GM12878 (cell line): ENCODE measurements around the gene ANKRD11. TPM values are rescaled to one million over a fixed set of nuclear protein-coding genes. Genes with fewer than 3 reads are reported as not detected.

Experiments
- ATAC-seq: fragments of 200-7000 bp; cut with Tn5 transposase; 3 replicates; pipeline ENCODE4 v1.9.1; 2020; ENCODE audit warnings: mild to moderate bottlenecking, moderate library complexity
- BruUV-seq: library from RNA; stranded (reverse); fragments of 400-500 nt; replicated peaks from 2 replicates; lab custom pipeline; 2021; lab: Mats Ljungman, UMichigan
- CTCF ChIA-PET: fragments of 300-600 bp; sonication (Branson Sonifier 250); formaldehyde crosslinking; extraction: SDS; loops from one replicate; lab custom pipeline; 2021; ENCODE audit warnings: inconsistent platforms; lab: Yijun Ruan, JAX
- POLR2A ChIA-PET: fragments of 350-600 bp; formaldehyde crosslinking; extraction: SDS; loops from one replicate; lab custom pipeline; 2021; ENCODE audit warnings: inconsistent platforms; lab: Charles Lee
- RAD21 ChIA-PET: fragments of 300-600 bp; sonication (Branson Sonifier 250); formaldehyde crosslinking; loops from one replicate; lab custom pipeline; 2023; ENCODE audit warnings: antibody characterized with exemption; ENCODE audit not compliant: unreplicated experiment; lab: Charles Lee
- SMC1A ChIA-PET: fragments of 300-600 bp; sonication (Branson Sonifier 250); formaldehyde crosslinking; loops from one replicate; lab custom pipeline; 2023; ENCODE audit not compliant: unreplicated experiment, uncharacterized antibody; lab: Charles Lee
- DNase-seq: peaks from one replicate; pipeline ENCODE4 v3.0.0-alpha.2; 2011; ENCODE audit warnings: low read depth, low spot score
- FAIRE-seq: peaks from 3 replicates; lab custom pipeline; 2011; peaks lifted over from hg19 to GRCh38; lab: Jason Lieb, UNC
- H2AFZ ChIP-seq: 2 replicates; pipeline ENCODE4 v1.6.0; 2011; ENCODE audit warnings: low read depth, low read length, control low read depth; ENCODE audit not compliant: control insufficient read depth
- H3K27ac ChIP-seq: 2 replicates; pipeline ENCODE4 v1.5.1; 2011; ENCODE audit warnings: control low read depth; ENCODE audit not compliant: control insufficient read depth, insufficient read depth
- H3K27me3 ChIP-seq, 2 experiments: replicated peaks in 1 of 2; 2 replicates each; pipeline versions ENCODE4 v1.6.0 to v1.6.1; 2011; ENCODE audit warnings: low read length in 1 of 2; ENCODE audit not compliant: control insufficient read depth in 2 of 2, insufficient read depth in 2 of 2
- H3K36me3 ChIP-seq, 2 experiments: 2 replicates each; pipeline ENCODE4 v1.5.1; 2011; ENCODE audit warnings: low read length in 1 of 2; ENCODE audit not compliant: control insufficient read depth in 2 of 2, insufficient read depth in 2 of 2
- H3K4me1 ChIP-seq: 2 replicates; pipeline ENCODE4 v1.6.1; 2011; ENCODE audit warnings: mild to moderate bottlenecking, low read length, moderate library complexity, mixed read lengths; ENCODE audit not compliant: control insufficient read depth, insufficient read depth
- H3K4me2 ChIP-seq: 2 replicates; pipeline ENCODE4 v1.6.0; 2011; ENCODE audit warnings: control low read depth; ENCODE audit not compliant: control insufficient read depth, insufficient read depth
- H3K4me3 ChIP-seq: fragments of 200-600 bp; sonication (generic); 2 replicates; pipeline ENCODE4 v1.5.1; 2016
- H3K79me2 ChIP-seq: 2 replicates; pipeline ENCODE4 v1.6.0; 2011; ENCODE audit warnings: low read length; ENCODE audit not compliant: control insufficient read depth, insufficient read depth
- H3K9ac ChIP-seq: 2 replicates; pipeline ENCODE4 v1.8.0; 2011; ENCODE audit warnings: low read length, control low read depth, mixed read lengths; ENCODE audit not compliant: control insufficient read depth, insufficient read depth
- H3K9me3 ChIP-seq: replicated peaks from 3 replicates; pipeline ENCODE4 v1.5.1; 2011; ENCODE audit warnings: mild to moderate bottlenecking, low read length; ENCODE audit not compliant: control insufficient read depth, insufficient read depth
- H4K20me1 ChIP-seq: 2 replicates; pipeline ENCODE4 v1.6.0; 2011; ENCODE audit not compliant: control insufficient read depth, insufficient read depth
- CHD2 ChIP-seq: IDR thresholded peaks from 2 replicates; pipeline ENCODE4 v1.6.1; 2011; ENCODE audit warnings: low read depth, low read length, improper control_type of control experiment, borderline replicate concordance
- FOXK2 ChIP-seq: fragments of 450-650 bp; IDR thresholded peaks from 2 replicates; pipeline ENCODE4 v1.6.1; 2017; ENCODE audit warnings: mild to moderate bottlenecking, moderate library complexity
- IKZF1 ChIP-seq: fragments of 450-650 bp; conservative IDR thresholded peaks from 2 replicates; pipeline ENCODE4 v1.6.1; 2017; ENCODE audit warnings: antibody characterized with exemption, mild to moderate bottlenecking
- MTA2 ChIP-seq: fragments of 450-650 bp; IDR thresholded peaks from 2 replicates; pipeline ENCODE4 v1.6.1; 2016; ENCODE audit warnings: low read depth, mild to moderate bottlenecking, moderate library complexity
- NBN ChIP-seq: fragments of 450-650 bp; IDR thresholded peaks from 2 replicates; pipeline ENCODE4 v1.6.1; 2016
- NFXL1 ChIP-seq: fragments of 450-650 bp; IDR thresholded peaks from 2 replicates; pipeline ENCODE4 v1.6.1; 2017; ENCODE audit warnings: antibody characterized with exemption, mild to moderate bottlenecking, borderline replicate concordance
- POLR2A ChIP-seq: IDR thresholded peaks from 2 replicates; pipeline ENCODE4 v1.6.1; 2011; ENCODE audit warnings: low read depth, mild to moderate bottlenecking, low read length
- POLR2AphosphoS2 ChIP-seq: IDR thresholded peaks from 2 replicates; pipeline ENCODE4 v1.6.1; 2011; ENCODE audit warnings: low read depth, mild to moderate bottlenecking, low read length, improper control_type of control experiment, moderate library complexity
- POLR2AphosphoS5 ChIP-seq: IDR thresholded peaks from 2 replicates; pipeline ENCODE4 v1.6.1; 2011; ENCODE audit warnings: mild to moderate bottlenecking, low read length, inconsistent platforms
- RCOR1 ChIP-seq: conservative IDR thresholded peaks from 2 replicates; pipeline ENCODE4 v1.6.1; 2012; ENCODE audit warnings: low read depth, low read length, improper control_type of control experiment
- SPI1 ChIP-seq: IDR thresholded peaks from 2 replicates; pipeline ENCODE4 v1.6.1; 2011; ENCODE audit warnings: low read depth, mild to moderate bottlenecking, low read length, moderate library complexity, borderline replicate concordance; ENCODE audit not compliant: insufficient read depth
- WGBS: methylation state at CpG from one replicate; pipeline ENCODE4 v1.1.6; 2016; ENCODE audit warnings: low lambda C conversion rate; ENCODE audit not compliant: insufficient replicate concordance, insufficient coverage; ENCODE audit errors: missing lambda C conversion rate; 5-methylcytosine and 5-hydroxymethylcytosine counted together
- in situ Hi-C: fragments of 300-500 bp; cut with MboI; formaldehyde crosslinking; loops from 9 replicates; pipeline ENCODE4 v1.14.3; 2018; ENCODE audit warnings: mixed read lengths
- intact Hi-C: fragments of 100-400 bp; cut with micrococcal nuclease; formaldehyde crosslinking; loops from one replicate; pipeline ENCODE4 v1.14.2; 2022; ENCODE audit not compliant: unreplicated experiment
- polyA plus RNA-seq, 11 experiments: library from polyadenylated mRNA; depleted of rRNA in 4 of 11; unstranded in 6 of 11; stranded (reverse) in 5 of 11; fragments of >200 nt; fragmentation: Nextera tagmentation in 4 of 11; fragmentation: Illumina TruSeq in 1 of 11; extraction: Ambion mirVana in 4 of 11; extraction: Trizol in 1 of 11; gene quantifications; 1 replicate in 1 of 11; 2 replicates in 10 of 11; pipeline versions ENCODE4 v1.2.1 to v1.2.3, GENCODE V29; 2011 to 2016; ENCODE audit warnings: inconsistent platforms in 2 of 11, missing spikeins in 2 of 11, low read depth in 1 of 11
- total RNA-seq, 4 experiments: library from RNA; depleted of rRNA in 3 of 4; stranded (reverse); fragments of >200 nt in 3 of 4; fragmentation: Illumina TruSeq in 1 of 4; extraction: Trizol in 1 of 4; gene quantifications; 2 replicates each; pipeline versions ENCODE4 v1.2.1 to v1.2.3, GENCODE V29; 2013 to 2021
- TF ChIP-seq, protein P1 (sequence below): fragments of 450-650 bp; IDR thresholded peaks from 2 replicates; pipeline ENCODE4 v1.6.1; 2017; ENCODE audit warnings: antibody characterized with exemption, mild to moderate bottlenecking, moderate library complexity
- TF ChIP-seq, protein P2 (sequence below): IDR thresholded peaks from 2 replicates; pipeline ENCODE4 v1.6.1; 2011; ENCODE audit warnings: low read depth, mild to moderate bottlenecking, low read length, moderate library complexity, borderline replicate concordance; ENCODE audit errors: extremely low read depth

The ANKRD11 gene
- total and polyA plus RNA-seq, 10 of the 15 experiments (the other 5 are each of a cell fraction or from before 2014, with no cell fraction given) = 5.1 to 103 (median 27.4) TPM

DNA sequence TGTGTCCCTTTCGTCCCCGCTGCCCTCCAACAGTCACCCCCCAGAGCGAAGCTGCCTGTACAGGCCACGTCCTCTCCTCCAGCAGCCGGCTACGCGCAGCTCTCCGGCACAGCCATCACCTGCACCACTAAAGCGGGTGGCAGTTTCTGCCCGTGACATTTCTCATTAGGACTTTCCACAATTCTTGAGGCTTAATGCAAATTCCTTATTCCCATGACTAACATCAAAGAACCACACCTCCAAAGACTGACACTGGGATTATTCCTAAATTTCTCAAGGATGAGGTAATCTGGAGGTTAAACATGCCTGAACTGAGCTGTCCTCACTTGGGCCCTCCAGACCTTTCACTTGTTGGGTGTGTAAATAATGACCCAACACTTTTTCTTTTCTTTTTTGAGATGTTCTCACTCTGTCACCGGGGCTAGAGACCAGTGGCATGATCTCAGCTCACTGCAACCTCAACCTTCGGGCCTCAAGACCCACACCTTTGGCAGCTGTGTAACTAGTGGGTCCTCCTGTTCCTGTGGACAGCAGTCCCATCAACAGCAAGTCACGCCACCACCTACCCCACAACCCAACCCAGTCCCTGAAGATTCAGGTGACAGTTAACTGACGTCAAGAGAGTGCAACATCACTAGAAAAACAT, 11.7 kb downstream of the ANKRD11 start:
- BruUV-seq = no TSS peak

DNA sequence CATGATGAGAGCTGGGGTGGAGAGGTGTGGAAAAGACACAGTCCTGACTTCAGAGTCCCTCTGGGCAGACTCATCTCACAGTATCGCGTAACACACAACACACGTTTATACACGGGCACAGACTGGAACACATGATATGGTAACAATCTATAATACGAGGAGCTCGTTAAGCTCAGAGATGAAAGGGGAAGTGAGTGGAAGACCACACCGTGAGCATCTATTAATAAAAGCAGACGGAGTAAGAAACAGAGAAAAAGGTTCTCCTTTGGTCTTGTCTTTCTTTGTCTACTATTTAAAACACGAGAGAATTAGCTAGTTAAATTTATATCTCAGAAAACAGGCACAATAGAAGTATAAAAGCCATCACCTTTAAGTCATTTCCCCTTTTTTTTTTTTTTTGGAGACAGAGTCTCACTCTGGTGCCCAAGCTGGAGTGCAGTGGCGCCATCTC, 13.5 kb downstream of the ANKRD11 start:
- peak overlapping the region; percentile 57; the same call in 1 of the 2 replicates for H3K4me3 ChIP-seq
- H3K9ac ChIP-seq = 0 out of 2 replicates have a peak overlapping the region, but pooled peaks have one; percentile 51
- CTCF ChIA-PET = interaction anchor here (0.8 to 1.5 kb wide), 7 partner anchors 10 to 144 kb away, joined by 3 to 5 read pairs (median 4); no protein-coding TSS in a partner anchor
- POLR2A ChIA-PET = interaction anchor here (0.6 to 1.4 kb wide), 6 partner anchors 11 to 774 kb away, joined by 3 to 6 read pairs (median 4); no protein-coding TSS in a partner anchor
- in situ Hi-C loops (no loop called here), intact Hi-C loops (no loop called here)
- peak; percentile 86 for ATAC-seq
- RAD21 ChIA-PET = interaction anchor here (0.8 to 1.5 kb wide), 9 partner anchors 10 to 142 kb away, joined by 3 to 17 read pairs (median 5); no protein-coding TSS in a partner anchor
- SMC1A ChIA-PET = interaction anchor here (0.6 to 1.5 kb wide), 11 partner anchors 10 to 224 kb away, joined by 3 to 7 read pairs (median 3); no protein-coding TSS in a partner anchor
- 2% methylated on average over 9 of the region's 10 CpGs for WGBS
- H3K79me2 ChIP-seq = peaks cover 96% of the 10 kb centered on the region
- DNase-seq = peak; percentile 62
- H3K9me3 ChIP-seq = no peaks in the 10 kb centered on the region
- no TSS peak for BruUV-seq
- H3K4me1 ChIP-seq = peaks cover 47% of the 10 kb centered on the region
- H3K27ac ChIP-seq = peak overlapping the region; percentile 62
- FAIRE-seq = peak; percentile 80
- peaks cover 0 to 1% of the 10 kb centered on the region in 2 experiments; a peak in 3 of 4 replicates for H3K36me3 ChIP-seq
- no peaks in the 10 kb centered on the region for H3K27me3 ChIP-seq
- H2AFZ ChIP-seq = no peak overlapping the region
- H4K20me1 ChIP-seq = peaks cover 47% of the 10 kb centered on the region
- H3K4me2 ChIP-seq = peak overlapping the region; percentile 85
- TF ChIP-seq NBN (0 out of 2 replicates have a peak, but pooled peaks have one; percentile 34), MTA2 (peak; percentile 64; the same call in 1 of the 2 replicates), CHD2 (0 out of 2 replicates have a peak, but pooled peaks have one; percentile 25), FOXK2 (no peak), POLR2AphosphoS2 (no peak), RCOR1 (no peak), NFXL1 (no peak), SPI1 (peak; percentile 94)
- TF ChIP-seq, protein P1, sequence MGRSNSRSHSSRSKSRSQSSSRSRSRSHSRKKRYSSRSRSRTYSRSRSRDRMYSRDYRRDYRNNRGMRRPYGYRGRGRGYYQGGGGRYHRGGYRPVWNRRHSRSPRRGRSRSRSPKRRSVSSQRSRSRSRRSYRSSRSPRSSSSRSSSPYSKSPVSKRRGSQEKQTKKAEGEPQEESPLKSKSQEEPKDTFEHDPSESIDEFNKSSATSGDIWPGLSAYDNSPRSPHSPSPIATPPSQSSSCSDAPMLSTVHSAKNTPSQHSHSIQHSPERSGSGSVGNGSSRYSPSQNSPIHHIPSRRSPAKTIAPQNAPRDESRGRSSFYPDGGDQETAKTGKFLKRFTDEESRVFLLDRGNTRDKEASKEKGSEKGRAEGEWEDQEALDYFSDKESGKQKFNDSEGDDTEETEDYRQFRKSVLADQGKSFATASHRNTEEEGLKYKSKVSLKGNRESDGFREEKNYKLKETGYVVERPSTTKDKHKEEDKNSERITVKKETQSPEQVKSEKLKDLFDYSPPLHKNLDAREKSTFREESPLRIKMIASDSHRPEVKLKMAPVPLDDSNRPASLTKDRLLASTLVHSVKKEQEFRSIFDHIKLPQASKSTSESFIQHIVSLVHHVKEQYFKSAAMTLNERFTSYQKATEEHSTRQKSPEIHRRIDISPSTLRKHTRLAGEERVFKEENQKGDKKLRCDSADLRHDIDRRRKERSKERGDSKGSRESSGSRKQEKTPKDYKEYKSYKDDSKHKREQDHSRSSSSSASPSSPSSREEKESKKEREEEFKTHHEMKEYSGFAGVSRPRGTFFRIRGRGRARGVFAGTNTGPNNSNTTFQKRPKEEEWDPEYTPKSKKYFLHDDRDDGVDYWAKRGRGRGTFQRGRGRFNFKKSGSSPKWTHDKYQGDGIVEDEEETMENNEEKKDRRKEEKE = no peak

More for the DNA sequence above, 11.7 kb downstream of the ANKRD11 start:
- H3K79me2 ChIP-seq = peaks cover 96% of the 10 kb centered on the region
- no peaks in the 10 kb centered on the region for H3K9me3 ChIP-seq
- ChIA-PET SMC1A (interaction anchor here (0.9 kb wide), 1 partner anchor 117 kb away, joined by 3 read pairs; no protein-coding TSS in a partner anchor), CTCF (no interaction called here), POLR2A (no interaction called here), RAD21 (no interaction called here)
- H3K4me3 ChIP-seq = no peak overlapping the region
- no peak overlapping the region; the same call in 1 of the 2 replicates for H3K9ac ChIP-seq
- peaks cover 3 to 6% of the 10 kb centered on the region in 2 experiments; a peak in 3 of 4 replicates for H3K36me3 ChIP-seq
- in situ Hi-C loops = no loop called here
- DNase-seq (no peak), FAIRE-seq (no peak), ATAC-seq (peak; percentile 3; the same call in 1 of the 3 replicates)
- H3K27ac ChIP-seq = peak overlapping the region; percentile 47
- H3K4me1 ChIP-seq = peaks cover 62% of the 10 kb centered on the region
- 93% methylated on average over 14 of the region's 14 CpGs for WGBS
- no peak overlapping the region for H2AFZ ChIP-seq
- intact Hi-C loops = no loop called here
- TF ChIP-seq POLR2A (peak; percentile 49), POLR2AphosphoS5 (0 out of 2 replicates have a peak, but pooled peaks have one; percentile 49), IKZF1 (0 out of 2 replicates have a peak, but pooled peaks have one; percentile 27)
- TF ChIP-seq, protein P2, sequence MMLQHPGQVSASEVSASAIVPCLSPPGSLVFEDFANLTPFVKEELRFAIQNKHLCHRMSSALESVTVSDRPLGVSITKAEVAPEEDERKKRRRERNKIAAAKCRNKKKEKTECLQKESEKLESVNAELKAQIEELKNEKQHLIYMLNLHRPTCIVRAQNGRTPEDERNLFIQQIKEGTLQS = no peak
- TF ChIP-seq, all 136 proteins: peak for 3
- Histone ChIP-seq H3K4me2 (peak overlapping the region; percentile 45), H3K27me3 (no peaks in the 10 kb centered on the region), H4K20me1 (peaks cover 40% of the 10 kb centered on the region)
